SU-DHL-6 (cell line): ENCODE data around the gene WDPCP.

ENCODE experiments used
- CTCF ChIP-seq: fragments of 200-600 bp; sonication (generic); IDR thresholded peaks from one replicate; pipeline ENCODE4 v1.5.1; 2017; ENCODE audit warnings: antibody characterized with exemption, mild to moderate bottlenecking, low read length, moderate library complexity; ENCODE audit not compliant: insufficient read depth, poor library complexity, severe bottlenecking
- EZH2phosphoT487 ChIP-seq: fragments of 200-600 bp; sonication (generic), shearing (Covaris generic); conservative IDR thresholded peaks from 2 replicates; pipeline ENCODE4 v1.6.1; 2018; ENCODE audit warnings: mild to moderate bottlenecking, antibody characterized with exemption, low read length, moderate library complexity, mixed read lengths

GRCh38 chr2:63424329-63425078 lies 163.8 kb downstream of the WDPCP start:
- TF ChIP-seq CTCF, result peak; percentile 82
- TF ChIP-seq EZH2phosphoT487, result no peak
